Measurements from ENCODE around the gene LSP1. TPM values are rescaled to one million over a fixed set of nuclear protein-coding genes. Genes with fewer than 3 reads are reported as not detected.

Gene LSP1
- total RNA-seq, 2 experiments from 2014 or later, result 463 to 477 TPM

DNA sequence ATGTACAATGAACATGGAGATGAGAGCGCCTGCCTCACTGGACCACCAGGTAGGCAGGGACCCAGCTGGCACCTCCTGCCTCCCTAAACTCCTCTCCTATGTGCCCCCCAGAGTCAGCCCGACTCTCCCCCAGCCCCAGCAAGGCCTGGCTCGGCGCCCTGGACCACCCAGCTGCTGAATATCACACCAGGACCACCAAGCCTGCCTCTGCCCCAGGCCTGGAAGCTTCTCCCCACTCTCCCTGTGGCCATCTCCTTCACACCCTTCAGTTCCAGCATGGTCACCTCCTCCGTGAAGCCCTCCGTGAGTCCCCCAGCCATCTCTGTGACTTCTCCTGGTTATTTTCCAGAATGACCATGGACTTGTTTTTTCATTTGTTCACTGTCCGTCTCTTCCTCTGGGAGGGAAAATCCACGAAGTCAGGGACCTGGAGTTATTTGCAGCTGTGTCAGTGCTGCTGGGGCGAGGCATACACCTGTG lies 6.4 kb upstream of the LSP1 start:
- POLR2A ChIA-PET, result interaction anchor here (1.1 to 3.2 kb wide), 2 partner anchors 43 to 46 kb away, joined by 6 to 11 read pairs; no protein-coding TSS in a partner anchor
- DNase-seq (no peak), ATAC-seq (no peak)
- Mint-ChIP-seq H3K4me1 (ENCODE audit: low read depth) (peaks cover 83% of the 10 kb centered on the region), H3K27me3 (ENCODE audit: low read depth) (peaks cover 11% of the 10 kb centered on the region), H3K9me3 (ENCODE audit: insufficient read depth) (no peaks in the 10 kb centered on the region), H3K27ac (peak overlapping the region; percentile 46), H3K36me3 (ENCODE audit: low read depth) (no peaks in the 10 kb centered on the region), H3K4me3 (no peak overlapping the region)
- CTCF ChIA-PET, result interaction anchor here (1.0 to 2.2 kb wide), 3 partner anchors 14 to 156 kb away, joined by 4 to 9 read pairs (median 4); no protein-coding TSS in a partner anchor

DNA sequence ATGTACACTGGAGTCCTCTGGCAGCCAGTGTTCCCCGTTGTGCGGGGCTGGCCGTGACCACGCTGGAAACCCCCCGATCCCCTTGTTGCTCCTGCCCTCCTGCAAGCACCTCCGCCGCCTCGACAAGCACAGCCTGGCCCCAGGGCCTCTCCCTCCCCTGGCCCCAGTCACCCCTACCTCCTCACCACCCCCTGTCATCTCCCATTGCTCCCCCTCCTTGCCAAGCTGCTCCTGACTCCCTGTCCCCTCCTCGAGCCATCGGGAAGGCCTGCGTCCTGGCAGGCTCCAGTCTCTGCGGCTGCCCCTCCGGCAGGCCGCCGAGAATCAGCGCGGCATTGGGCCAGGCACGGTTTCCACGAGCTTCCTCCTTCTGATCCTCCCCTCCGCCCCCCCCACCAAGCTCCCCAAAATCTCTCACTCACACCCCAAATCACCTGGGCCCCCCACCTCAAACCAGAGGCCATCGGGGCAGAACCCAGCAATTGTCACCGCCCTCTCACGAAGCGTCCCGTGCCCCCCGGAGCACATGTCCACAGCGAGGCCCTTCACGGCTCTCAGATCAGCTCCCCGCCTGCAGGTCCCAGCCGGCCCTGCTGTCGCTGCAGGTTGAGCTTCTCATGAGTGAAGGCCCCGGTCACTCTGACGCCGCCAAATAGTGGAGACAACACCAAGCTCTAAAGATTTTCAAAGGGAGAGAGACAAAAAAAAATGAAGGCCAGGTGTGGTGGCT lies 5.7 kb upstream of the LSP1 start:
- no peaks in the 10 kb centered on the region for H3K36me3 Mint-ChIP-seq (ENCODE audit: low read depth)
- no peaks in the 10 kb centered on the region for H3K9me3 Mint-ChIP-seq (ENCODE audit: insufficient read depth)
- DNase-seq (no peak), ATAC-seq (no peak)
- peak overlapping the region; percentile 69 for H3K27ac Mint-ChIP-seq
- peaks cover 11% of the 10 kb centered on the region for H3K27me3 Mint-ChIP-seq (ENCODE audit: low read depth)
- ChIA-PET POLR2A (interaction anchor here (0.7 to 3.2 kb wide), 3 partner anchors 24 to 45 kb away, joined by 3 to 11 read pairs (median 6); no protein-coding TSS in a partner anchor), CTCF (interaction anchor here (1.0 to 2.2 kb wide), 3 partner anchors 14 to 153 kb away, joined by 4 to 10 read pairs (median 9); no protein-coding TSS in a partner anchor)
- no peak overlapping the region for H3K4me3 Mint-ChIP-seq
- peaks cover 89% of the 10 kb centered on the region for H3K4me1 Mint-ChIP-seq (ENCODE audit: low read depth)

DNA sequence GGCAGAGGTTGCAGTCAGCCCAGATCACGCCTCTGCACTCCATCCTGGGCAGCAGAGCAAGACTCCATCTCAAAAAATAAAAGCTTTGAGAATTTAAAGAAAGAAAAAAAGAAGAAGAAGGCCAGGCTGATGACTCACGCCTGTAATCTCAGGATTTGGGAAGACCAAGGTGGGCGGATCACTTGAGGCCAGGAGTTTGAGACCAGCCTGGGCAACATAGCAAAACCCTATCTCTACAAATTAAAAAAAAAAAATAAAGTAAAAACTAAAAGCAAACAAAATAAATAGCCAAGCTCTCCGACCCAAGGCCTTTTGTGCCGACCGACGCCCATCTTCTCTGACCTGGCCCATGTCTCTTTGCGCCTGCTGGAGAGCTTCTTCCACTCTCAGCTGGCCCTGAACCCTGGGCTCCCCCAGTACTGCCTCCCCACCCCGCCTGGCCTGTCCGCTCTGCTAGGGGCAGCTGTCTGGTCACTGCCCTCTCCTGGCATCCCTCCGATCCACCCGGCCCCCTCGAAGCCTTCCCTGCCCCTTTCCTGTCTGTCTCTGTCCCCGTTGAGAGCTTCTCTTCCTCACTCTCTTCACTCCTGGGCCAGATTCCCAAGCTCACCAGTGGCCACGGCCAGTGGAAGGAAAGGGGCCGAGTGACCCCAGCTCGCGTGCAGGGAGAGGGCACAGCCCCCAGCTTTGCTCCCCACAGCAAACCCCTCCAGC lies 4.8 kb upstream of the LSP1 start:
- H3K27ac Mint-ChIP-seq, result no peak overlapping the region
- ChIA-PET POLR2A (interaction anchor here (0.7 to 3.2 kb wide), 2 partner anchors 23 to 42 kb away, joined by 3 to 11 read pairs; no protein-coding TSS in a partner anchor), CTCF (interaction anchor here (0.7 to 2.2 kb wide), 5 partner anchors 15 to 154 kb away, joined by 4 to 10 read pairs (median 8); no protein-coding TSS in a partner anchor)
- H3K36me3 Mint-ChIP-seq (ENCODE audit: low read depth), result peaks cover 3% of the 10 kb centered on the region
- no peak for ATAC-seq
- no peak for DNase-seq
- no peaks in the 10 kb centered on the region for H3K9me3 Mint-ChIP-seq (ENCODE audit: insufficient read depth)
- peaks cover 96% of the 10 kb centered on the region for H3K4me1 Mint-ChIP-seq (ENCODE audit: low read depth)
- no peak overlapping the region for H3K4me3 Mint-ChIP-seq
- H3K27me3 Mint-ChIP-seq (ENCODE audit: low read depth), result peaks cover 11% of the 10 kb centered on the region

DNA sequence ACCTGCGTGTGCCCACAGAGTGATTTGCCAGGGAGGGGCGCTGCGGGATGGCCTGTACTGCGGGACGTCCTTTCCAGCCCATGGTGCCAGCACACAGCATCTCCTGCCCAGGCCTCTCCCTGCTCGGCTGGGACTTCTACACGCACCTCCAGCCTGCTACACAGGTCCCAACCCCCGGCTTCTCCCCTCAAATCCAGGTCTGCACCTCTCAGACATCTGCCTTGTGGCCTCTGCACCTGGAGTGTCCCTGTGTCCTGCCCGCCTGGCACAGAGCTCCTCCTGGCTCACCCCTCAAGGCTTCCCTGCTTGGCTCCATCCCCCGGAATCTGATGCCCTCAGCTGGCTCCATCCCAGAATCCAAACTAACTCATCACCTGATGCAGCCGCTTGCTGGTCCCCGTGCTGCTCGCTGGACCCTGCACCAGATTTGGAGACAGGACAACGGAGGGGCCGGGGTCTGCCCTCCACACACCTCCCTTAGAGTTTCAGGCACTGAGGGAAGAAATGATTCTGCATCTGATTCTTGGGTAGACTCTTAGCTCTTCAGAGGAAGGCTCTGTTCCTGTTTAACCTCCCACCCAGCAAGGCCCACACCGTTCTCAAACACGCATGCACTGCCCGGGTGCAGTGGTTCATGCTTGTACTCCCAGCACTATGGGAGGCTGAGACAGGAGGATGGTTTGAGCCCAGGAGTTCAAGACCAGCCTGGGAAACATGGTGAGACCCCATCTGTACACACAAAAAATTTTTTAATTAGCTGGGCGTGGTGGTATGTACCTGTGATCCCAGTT lies 4.0 kb upstream of the LSP1 start:
- Mint-ChIP-seq H3K4me1 (ENCODE audit: low read depth) (peaks cover 88% of the 10 kb centered on the region), H3K9me3 (ENCODE audit: insufficient read depth) (no peaks in the 10 kb centered on the region), H3K4me3 (no peak overlapping the region), H3K27me3 (ENCODE audit: low read depth) (peaks cover 11% of the 10 kb centered on the region), H3K27ac (peak overlapping the region; percentile 63), H3K36me3 (ENCODE audit: low read depth) (peaks cover 10% of the 10 kb centered on the region)
- ChIA-PET CTCF (interaction anchor here (1.2 to 3.1 kb wide), 6 partner anchors 16 to 196 kb away, joined by 4 to 21 read pairs (median 8); no protein-coding TSS in a partner anchor), POLR2A (interaction anchor here (0.7 to 3.2 kb wide), 2 partner anchors 41 to 96 kb away, joined by 4 to 11 read pairs; no protein-coding TSS in a partner anchor)
- no peak for ATAC-seq
- no peak for DNase-seq

DNA sequence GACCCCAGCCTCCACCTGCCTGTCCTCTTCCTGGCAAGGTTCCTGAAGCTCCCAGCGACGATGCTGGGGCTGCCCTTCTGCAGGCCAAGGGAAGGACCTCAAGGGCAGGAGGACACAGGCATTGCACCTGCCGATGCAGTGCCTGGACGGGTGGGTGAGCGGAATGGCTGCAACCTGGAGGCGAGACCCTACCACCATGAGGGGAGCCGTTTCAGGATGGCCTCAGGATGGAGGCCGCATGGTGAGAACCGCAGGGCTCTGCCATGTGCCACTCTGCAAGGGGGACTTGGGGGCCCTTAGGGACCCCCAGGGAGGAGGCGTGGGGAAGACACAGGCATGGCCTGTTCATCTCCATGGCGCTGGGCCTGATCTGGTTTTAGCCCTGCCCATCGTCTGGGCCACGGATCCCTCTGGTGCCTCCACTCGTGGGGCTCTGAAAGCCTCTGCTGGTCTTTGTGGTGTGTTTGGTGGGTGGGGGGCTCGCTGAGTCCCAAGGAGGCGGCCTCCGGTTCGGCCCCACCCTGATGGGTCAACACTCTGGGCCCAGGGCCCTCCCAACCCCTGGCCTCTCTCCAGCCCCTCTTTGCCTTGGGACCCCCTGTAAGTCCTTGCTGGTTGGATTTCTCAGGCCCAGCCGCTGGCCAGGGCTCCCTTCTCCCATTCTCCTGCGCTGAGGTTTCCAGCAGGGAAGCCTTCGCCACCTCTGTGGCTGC lies 1.3 kb upstream of the LSP1 start:
- Mint-ChIP-seq H3K27me3 (ENCODE audit: low read depth) (peaks cover 5% of the 10 kb centered on the region), H3K4me3 (peak overlapping the region; percentile 99), H3K4me1 (ENCODE audit: low read depth) (peaks cover 74% of the 10 kb centered on the region), H3K36me3 (ENCODE audit: low read depth) (peaks cover 24% of the 10 kb centered on the region), H3K27ac (peak overlapping the region; percentile 98), H3K9me3 (ENCODE audit: insufficient read depth) (no peaks in the 10 kb centered on the region)
- ChIA-PET CTCF (interaction anchor here (0.8 to 3.1 kb wide), 14 partner anchors 9 to 305 kb away, joined by 3 to 21 read pairs (median 6); partner anchors contain the start of gene TNNI2), POLR2A (interaction anchor here (0.9 to 3.8 kb wide), 4 partner anchors 10 to 96 kb away, joined by 3 to 16 read pairs (median 11); partner anchors contain the start of gene MRPL23)
- no peak for ATAC-seq
- no peak for DNase-seq

DNA sequence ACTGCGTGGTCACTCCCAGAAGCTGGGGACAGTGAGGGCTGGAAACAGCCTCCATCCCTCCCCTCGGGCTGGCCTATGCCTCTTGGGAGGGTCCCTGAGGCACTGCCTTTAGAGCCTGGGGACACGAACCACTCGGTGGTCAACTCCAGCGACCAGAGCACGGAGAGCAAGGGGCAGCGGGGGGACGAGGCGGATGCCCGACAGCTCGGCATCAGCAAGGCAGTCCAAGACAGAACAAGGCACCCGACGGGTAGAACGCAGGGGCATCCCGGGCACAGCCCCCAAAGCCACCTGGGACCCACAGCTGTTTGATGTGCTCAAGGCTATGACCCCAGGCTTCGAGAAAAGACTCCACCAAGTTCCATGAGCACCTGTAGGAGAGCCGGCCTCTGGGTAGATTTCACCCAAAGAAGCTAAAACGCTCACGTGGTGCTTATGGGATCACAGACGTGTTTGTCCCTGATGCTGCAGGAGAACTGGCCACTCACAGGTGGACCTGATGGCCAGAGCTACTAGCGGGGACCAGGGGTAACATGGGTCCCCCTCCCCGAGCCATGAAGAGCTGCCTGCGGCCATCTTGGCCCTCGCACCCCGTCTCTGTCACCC lies 510 bp upstream of the LSP1 start:
- ATAC-seq, result peak; percentile 3
- Mint-ChIP-seq H3K4me3 (peak overlapping the region; percentile 99), H3K27me3 (ENCODE audit: low read depth) (peaks cover 4% of the 10 kb centered on the region), H3K36me3 (ENCODE audit: low read depth) (peaks cover 24% of the 10 kb centered on the region), H3K4me1 (ENCODE audit: low read depth) (peaks cover 67% of the 10 kb centered on the region), H3K27ac (peak overlapping the region; percentile 98), H3K9me3 (ENCODE audit: insufficient read depth) (no peaks in the 10 kb centered on the region)
- CTCF ChIA-PET, result interaction anchor here (0.9 to 3.1 kb wide), 7 partner anchors 14 to 150 kb away, joined by 3 to 23 read pairs (median 4); partner anchors contain the start of gene TNNI2
- DNase-seq, result no peak
- POLR2A ChIA-PET, result interaction anchor here (0.6 to 3.8 kb wide), 4 partner anchors 10 to 70 kb away, joined by 3 to 16 read pairs (median 9); no protein-coding TSS in a partner anchor

DNA sequence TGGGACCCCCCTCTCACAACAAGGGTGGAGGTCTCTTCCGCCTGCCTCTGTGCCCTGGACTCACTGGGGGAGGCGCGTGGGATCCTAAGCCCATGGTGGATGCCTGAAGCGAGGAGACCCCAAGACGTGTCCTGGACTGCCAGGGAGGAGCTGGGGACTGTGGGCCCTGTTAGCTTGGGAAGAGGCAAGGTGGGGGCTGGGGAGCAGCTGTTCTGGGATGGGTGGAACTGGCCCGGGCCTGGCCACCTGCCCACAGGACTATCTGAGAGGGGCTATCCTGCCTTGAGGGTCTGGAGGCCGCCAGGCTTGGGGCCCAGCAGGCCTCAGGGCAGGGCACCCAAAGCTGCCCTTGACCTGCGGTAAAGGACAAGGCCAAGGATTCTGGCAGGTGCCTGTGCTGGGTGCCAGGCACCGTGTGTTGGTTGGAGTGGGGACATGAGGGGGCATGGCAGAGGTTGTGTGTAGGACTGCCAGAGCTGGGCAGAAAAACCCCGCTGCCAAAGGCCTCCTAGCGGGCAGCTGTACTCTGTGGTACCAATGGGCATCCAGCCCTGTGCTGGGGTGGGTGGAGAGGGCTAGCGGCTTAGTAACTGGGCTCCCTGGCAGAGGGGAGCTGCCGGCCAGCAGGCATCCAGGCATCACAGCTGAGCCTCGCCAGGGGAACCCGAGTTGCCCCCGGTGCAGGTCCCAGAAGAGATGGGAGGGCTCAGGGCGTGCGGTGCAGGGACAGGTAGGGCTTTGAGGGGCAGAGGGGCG lies 670 bp downstream of the LSP1 start:
- Mint-ChIP-seq H3K36me3 (ENCODE audit: low read depth) (peaks cover 24% of the 10 kb centered on the region), H3K27me3 (ENCODE audit: low read depth) (no peaks in the 10 kb centered on the region), H3K4me3 (peak overlapping the region; percentile 99), H3K9me3 (ENCODE audit: insufficient read depth) (no peaks in the 10 kb centered on the region), H3K27ac (peak overlapping the region; percentile 98), H3K4me1 (ENCODE audit: low read depth) (peaks cover 60% of the 10 kb centered on the region)
- CTCF ChIA-PET, result interaction anchor here (0.7 to 3.1 kb wide), 9 partner anchors 13 to 201 kb away, joined by 3 to 23 read pairs (median 4); partner anchors contain the start of genes SYT8 and TNNI2
- DNase-seq (peak; percentile 38), ATAC-seq (peak; percentile 5)
- POLR2A ChIA-PET, result interaction anchor here (0.6 to 3.8 kb wide), 8 partner anchors 9 to 94 kb away, joined by 3 to 16 read pairs (median 4); partner anchors contain the start of gene TNNI2

DNA sequence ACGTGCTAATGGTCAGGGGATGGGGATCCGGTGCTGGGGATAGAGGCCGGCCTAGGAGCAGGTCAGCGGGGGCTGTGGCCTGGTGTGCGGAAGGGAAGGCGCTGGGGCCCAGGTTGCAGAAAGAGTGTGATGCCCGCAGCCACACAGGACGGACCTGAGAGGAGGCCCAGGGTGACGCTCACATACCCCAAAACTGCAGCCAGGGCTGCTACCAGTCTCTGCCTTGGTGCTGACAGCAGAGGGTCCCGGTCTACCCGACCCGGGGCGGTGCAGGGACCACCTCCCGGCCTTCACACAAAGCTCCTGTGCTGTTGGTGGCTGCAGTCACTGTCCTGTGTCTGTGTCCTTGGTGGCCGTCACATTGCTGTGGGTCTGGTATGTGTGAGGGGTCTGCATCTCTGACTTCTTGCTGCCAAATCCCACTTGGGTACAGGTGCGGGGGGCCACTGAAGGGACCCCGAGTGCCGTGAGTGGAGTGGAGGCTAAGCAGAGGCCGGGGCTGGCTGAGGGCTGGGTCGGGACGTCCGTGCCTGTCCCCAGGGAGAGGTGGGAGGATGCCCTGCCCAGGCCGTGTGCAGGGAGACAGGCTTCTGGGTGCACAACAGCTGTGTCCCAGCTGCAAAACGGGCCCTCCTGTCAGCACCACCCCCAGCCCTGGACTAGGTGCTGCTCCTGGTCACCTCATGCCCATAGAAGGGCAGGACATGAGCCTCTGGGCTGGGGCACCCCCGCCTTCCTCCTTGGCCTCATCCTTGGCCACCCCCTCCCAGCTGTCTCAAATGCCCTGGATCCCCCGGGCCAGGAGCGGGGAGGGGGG lies 1.5 kb downstream of the LSP1 start:
- H3K36me3 Mint-ChIP-seq (ENCODE audit: low read depth), result peaks cover 28% of the 10 kb centered on the region
- DNase-seq, result peak; percentile 34
- H3K27ac Mint-ChIP-seq, result peak overlapping the region; percentile 98
- no peaks in the 10 kb centered on the region for H3K27me3 Mint-ChIP-seq (ENCODE audit: low read depth)
- POLR2A ChIA-PET, result interaction anchor here (0.7 to 3.8 kb wide), 6 partner anchors 12 to 63 kb away, joined by 4 to 16 read pairs (median 7); no protein-coding TSS in a partner anchor
- peak overlapping the region; percentile 99 for H3K4me3 Mint-ChIP-seq
- CTCF ChIA-PET, result interaction anchor here (0.8 to 3.1 kb wide), 7 partner anchors 14 to 202 kb away, joined by 3 to 23 read pairs (median 7); partner anchors contain the start of gene TNNI2
- H3K9me3 Mint-ChIP-seq (ENCODE audit: insufficient read depth), result no peaks in the 10 kb centered on the region
- H3K4me1 Mint-ChIP-seq (ENCODE audit: low read depth), result peaks cover 52% of the 10 kb centered on the region
- ATAC-seq, result no peak

Measured in activated CD8-positive, alpha-beta T cell treated with anti-CD3 and anti-CD28 coated beads, Interleukin-2, amount 10 ng/mL, durations not matched to agents 7 days and 5 days (primary cell).